Fibroblast of skin of scalp (primary cell): Measurements from ENCODE around the gene SNX30.

Experiments used
- DNase-seq: peaks from one replicate; pipeline ENCODE4 v3.0.0-alpha.2; 2013

SNX30 gene

GRCh38 chr9:112858625-112859147 is 108.1 kb downstream of the SNX30 start:
- DNase-seq, result no peak

DNA sequence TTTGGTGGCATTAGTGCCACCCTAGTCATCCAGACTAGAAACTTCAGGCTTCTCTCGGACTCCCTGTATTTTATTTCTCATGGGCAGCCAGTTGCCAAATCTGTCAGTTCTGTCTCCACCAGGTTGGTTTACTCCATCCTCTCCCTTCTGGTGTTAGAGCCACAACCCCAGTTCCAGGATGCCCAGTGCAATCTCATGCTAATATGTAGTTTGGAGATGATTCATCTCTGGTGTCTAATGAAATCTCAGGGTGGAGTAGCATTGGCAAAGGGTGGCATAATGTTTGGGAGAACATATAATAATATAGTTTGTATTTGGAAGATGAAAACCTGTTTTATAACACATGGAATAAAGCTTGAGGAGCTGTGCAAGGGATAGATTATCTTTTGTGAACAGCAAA is 109.9 kb downstream of the SNX30 start:
- DNase-seq, result no peak

- no peak for DNase-seq
These were observed 110.6 kb downstream of the SNX30 start for GRCh38 chr9:112861155-112861554.

GRCh38 chr9:112861638-112862555 is 111.3 kb downstream of the SNX30 start:
- DNase-seq, result peak; percentile 9

- no peak for DNase-seq
These were observed 112.7 kb downstream of the SNX30 start for GRCh38 chr9:112863214-112863613.

DNA sequence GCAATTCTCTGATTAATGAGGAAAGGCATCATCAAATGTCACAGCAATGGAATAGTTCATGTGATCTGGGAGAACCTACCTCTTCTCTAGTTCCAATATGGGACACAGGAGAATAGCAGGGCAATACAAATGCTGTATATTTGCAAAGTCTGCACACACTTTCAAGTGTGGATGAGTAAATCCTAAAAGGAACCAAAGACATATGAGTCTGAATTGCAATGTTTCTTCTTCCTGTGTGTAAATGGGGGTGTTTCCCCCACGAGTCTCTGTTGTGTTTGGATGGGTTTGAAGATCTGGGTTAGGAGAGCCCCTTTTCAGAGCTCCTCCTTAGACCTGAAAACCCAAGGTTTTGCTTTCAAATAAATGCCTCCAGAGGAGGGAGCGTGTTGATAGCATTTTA is 113.2 kb downstream of the SNX30 start:
- DNase-seq, result no peak

GRCh38 chr9:112864403-112864802 is 113.8 kb downstream of the SNX30 start:
- no peak for DNase-seq

GRCh38 chr9:112864982-112865381 is 114.4 kb downstream of the SNX30 start:
- DNase-seq, result no peak

- peak; percentile 87 for DNase-seq
These were observed 116.2 kb downstream of the SNX30 start for GRCh38 chr9:112866662-112867274.

- DNase-seq, result peak; percentile 90
These were observed 116.9 kb downstream of the SNX30 start for GRCh38 chr9:112867275-112867991.

DNA sequence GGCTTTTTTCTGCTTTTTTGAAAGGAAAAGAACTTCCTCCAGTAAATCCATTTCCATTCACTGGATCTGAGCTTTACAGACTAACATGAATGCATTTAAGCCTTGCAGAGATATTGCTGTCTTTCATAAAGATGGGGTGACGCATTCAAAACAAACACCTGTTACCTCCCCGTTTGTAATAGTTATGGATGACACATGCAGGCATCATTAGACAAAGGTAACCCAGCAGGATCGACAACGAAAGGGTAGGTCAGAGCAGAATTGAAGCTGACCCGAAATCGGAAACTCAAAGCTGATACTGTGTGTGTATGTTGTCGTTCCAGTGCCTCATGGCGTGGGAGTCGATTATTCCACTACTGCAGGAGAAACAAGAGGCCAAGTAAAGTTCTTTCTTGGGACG is 117.9 kb downstream of the SNX30 start:
- DNase-seq, result no peak

DNA sequence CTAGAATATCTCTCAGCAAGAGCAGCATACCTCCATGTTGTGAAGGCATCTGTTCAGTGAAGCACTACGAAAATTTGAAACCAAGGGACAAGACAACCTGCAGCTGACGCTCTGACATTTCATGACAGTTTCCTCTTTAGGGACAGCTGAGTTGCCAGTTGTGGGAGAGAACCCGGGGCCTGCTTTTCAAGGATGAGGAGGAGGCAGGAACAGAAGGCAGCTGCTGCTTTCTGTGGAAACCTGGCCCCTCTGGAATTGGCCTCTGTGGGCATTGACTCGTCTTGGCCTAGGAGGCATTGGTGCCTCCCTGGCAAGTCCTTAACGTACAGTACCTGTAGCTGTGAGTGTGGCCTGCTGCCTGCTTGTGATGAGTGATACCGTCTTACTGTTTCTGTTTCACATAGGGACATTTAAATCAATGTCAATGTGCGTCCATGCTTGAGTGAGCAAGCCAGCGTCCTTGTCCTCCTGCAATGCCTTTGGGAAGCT is 118.5 kb downstream of the SNX30 start:
- DNase-seq, result no peak

- DNase-seq, result no peak
These were observed 119.4 kb downstream of the SNX30 start for GRCh38 chr9:112869917-112870316.

- DNase-seq, result no peak
These were observed 120.0 kb downstream of the SNX30 start for GRCh38 chr9:112870556-112870955.

- no peak for DNase-seq
These were observed 121.5 kb downstream of the SNX30 start for GRCh38 chr9:112872019-112872418.

- DNase-seq, result no peak
These were observed 123.3 kb downstream of the SNX30 start for GRCh38 chr9:112873773-112874405.

DNA sequence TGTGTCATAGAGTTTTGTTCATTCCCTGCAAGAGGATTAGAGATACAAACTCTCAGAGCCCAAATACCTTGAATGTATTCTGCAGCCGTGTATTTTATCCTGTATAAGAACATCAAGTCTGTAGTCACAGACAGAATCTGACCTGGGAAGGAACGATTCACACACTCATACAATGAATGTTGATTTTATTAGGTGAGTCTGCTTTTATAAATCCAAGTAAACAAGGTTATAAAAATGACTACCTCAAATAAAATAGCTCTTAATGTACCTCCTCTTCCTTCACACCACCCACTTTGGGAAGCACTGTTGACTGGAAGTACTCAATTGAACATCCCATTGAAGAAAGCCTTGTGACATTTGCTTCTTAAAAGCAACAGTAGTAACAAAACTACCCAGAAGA is 128.2 kb downstream of the SNX30 start:
- DNase-seq, result no peak

- DNase-seq, result no peak
These were observed 130.1 kb downstream of the SNX30 start for GRCh38 chr9:112880650-112881049.

DNA sequence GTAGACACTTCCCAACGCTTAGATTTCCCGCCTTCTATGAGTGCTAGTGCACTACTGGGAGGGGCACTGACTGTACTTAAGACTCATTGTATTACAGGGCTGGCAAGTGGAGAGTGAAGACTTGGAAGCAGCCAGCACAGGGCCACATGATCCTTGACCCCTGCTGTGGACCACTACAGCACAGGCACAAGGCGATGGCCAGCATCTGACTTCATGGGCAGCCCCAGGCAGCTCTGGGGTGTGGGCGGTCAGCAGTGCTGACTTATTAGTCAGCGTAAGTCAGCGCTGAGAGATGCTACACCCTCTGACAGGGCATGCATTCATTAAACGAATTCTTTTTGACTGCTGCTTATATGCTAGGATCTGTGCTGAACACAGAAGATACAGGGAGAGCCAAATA is 130.8 kb downstream of the SNX30 start:
- peak; percentile 26 for DNase-seq

DNA sequence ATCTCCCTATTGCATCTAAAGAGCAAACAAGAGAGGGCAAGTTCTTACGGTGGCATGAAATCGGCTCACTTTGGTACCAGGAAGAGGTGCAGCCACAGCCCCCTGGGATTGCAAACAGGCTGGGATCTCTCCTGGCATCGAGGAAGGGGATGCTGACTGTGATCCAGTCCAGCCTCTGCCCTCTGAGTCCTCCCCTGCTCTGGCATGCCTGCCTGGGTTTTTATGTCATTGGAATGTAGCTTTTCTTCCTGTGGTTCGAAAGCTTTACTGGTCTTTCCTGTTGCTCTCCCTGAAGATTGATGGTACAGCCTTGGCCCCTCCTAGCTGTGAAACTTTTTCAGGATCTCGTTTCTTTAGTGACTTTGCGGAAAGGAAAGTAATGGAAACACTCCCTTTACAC is 133.5 kb downstream of the SNX30 start:
- peak; percentile 36 for DNase-seq

GRCh38 chr9:112884721-112885120 is 134.2 kb downstream of the SNX30 start:
- DNase-seq, result no peak

- DNase-seq, result no peak
These were observed 134.8 kb downstream of the SNX30 start for GRCh38 chr9:112885324-112885723.

- DNase-seq, result no peak
These were observed 135.8 kb downstream of the SNX30 start for GRCh38 chr9:112886351-112886750.
